M059J (cell line): Measurements from ENCODE around the gene ZSWIM5. TPM values are rescaled to one million over a fixed set of nuclear protein-coding genes. Genes with fewer than 3 reads are reported as not detected.
"Not testable (repeated sequence)": the region's sequence is repeated elsewhere in the genome, so short reads cannot be mapped to it uniquely, and the experiment has no call there.

Experiments
- DNase-seq: peaks from one replicate; pipeline ENCODE4 v3.0.0-alpha.2; 2012; ENCODE audit warnings: low read depth
- total RNA-seq: library from RNA; depleted of rRNA; stranded (reverse); fragments of >200 nt; shearing (Covaris generic); gene quantifications from 2 replicates; pipeline ENCODE4 v1.2.3, GENCODE V29; 2014; rRNA removed

ZSWIM5 gene
- total RNA-seq, 1 experiment from 2014 or later, result 0.49 TPM

- DNase-seq, result no peak
Measured at GRCh38 chr1:45004281-45004920, 202.0 kb downstream of the ZSWIM5 start.

DNA sequence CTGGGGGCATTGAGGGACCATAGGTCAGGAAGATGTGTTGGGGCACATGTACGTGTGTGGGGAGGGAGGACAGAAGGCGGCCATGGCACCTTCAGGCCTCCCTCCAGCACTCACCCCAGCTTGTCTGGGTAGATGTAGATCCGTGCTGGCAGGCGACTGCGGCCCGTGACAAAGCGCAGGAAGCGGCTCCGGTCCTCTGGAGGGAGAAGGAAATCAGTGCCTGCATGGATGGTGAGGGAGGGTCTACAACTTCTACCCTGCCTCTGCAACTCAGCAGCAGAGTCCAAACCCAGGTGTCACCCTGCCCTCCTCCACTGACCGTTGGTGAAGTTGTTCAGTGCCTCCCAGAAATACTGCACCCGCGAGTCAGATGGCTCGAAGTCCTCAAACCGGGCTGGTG lies 202.7 kb downstream of the ZSWIM5 start:
- DNase-seq, result no peak

DNA sequence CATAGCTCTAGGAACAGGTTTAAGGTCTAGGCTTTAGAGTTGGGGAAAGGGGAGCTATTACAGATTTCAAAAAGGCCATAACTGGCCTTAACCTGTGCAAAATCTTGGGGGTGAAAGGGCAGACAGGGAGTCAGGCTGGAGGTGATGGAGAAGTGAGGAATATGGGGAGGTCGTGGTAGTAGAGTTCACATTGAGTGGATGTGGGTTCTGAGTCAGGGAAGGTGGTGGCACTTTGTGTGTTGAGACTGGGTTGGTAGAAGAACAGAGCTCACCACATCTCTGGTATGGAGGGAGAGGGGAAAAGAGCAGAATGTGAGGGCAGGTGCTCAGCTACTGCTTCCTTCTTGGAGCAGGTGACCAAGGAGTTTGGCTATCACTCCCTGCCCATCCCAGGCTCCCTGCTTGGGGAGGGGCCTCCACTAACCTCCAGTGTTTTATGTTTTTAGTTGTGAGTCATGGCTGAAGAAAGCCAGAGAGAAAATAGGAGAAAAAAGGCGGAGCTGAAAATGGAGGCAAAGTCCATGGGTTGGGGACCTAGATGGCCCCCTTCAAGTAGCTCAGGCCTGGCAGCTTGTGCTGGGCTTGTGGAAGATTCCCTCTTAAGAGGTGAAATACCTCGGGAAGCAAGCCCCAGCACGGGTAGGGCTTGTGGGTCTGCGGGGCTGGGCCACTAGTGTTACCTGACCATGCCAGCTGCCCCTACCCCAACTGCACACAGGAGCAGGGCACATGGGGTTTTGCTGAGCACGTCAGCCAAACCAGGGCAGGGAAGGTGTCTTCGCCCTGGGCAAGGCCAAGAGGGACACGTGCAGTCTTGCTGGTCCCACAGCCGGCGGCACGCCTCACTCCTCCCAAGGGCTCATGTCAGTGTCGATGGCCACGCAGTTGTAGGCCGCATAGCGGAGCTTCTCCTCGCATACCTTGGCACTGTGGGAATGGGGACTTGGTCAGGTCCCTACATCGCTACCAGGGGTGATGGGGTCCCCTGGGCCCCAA lies 203.5 kb downstream of the ZSWIM5 start:
- DNase-seq, result no peak

DNA sequence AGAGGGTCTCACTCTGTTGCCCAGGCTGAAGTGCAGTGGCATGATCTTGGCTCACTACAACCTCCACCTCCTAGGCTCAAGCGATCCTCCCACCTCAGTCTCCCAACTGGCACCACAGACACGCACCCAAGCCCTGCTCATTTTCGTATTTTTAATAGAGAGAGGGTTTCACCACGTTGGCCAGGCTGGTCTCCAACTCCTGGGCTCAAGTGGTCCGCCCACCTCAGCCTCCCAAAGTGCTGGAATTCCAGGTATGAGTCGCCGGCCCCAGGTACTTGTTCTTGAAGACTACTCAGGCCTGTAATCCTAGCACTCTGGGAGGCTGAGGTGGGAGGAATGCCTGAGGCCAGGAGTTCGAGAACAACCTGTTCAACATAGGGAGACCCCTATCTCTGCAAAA lies 204.8 kb downstream of the ZSWIM5 start:
- DNase-seq, result not testable (repeated sequence)

DNA sequence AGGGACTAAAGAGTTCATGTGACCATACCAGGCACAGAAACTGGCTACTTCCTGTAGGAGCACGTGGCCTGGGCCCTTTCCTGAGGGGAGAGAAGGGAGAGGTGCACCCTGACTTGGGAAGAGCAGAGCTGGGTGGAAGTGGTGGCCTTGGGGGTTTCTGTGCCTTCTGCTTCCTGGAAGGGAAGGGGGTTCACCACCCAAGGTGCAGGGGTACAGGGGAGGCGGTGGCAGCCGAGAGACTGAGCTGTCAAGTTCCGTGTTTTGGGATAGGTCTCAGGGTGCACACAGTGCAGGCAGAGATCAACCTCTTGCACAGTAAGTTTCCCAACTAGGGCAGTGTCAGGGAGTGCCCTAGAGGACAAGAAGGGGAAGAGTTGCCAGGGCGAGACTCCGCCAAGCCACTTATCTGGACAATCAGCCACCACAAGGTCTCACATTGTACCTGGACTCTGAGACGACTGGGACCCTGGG lies 205.4 kb downstream of the ZSWIM5 start:
- DNase-seq, result peak; percentile 22

GRCh38 chr1:44999232-44999631 lies 207.2 kb downstream of the ZSWIM5 start:
- no peak for DNase-seq

DNA sequence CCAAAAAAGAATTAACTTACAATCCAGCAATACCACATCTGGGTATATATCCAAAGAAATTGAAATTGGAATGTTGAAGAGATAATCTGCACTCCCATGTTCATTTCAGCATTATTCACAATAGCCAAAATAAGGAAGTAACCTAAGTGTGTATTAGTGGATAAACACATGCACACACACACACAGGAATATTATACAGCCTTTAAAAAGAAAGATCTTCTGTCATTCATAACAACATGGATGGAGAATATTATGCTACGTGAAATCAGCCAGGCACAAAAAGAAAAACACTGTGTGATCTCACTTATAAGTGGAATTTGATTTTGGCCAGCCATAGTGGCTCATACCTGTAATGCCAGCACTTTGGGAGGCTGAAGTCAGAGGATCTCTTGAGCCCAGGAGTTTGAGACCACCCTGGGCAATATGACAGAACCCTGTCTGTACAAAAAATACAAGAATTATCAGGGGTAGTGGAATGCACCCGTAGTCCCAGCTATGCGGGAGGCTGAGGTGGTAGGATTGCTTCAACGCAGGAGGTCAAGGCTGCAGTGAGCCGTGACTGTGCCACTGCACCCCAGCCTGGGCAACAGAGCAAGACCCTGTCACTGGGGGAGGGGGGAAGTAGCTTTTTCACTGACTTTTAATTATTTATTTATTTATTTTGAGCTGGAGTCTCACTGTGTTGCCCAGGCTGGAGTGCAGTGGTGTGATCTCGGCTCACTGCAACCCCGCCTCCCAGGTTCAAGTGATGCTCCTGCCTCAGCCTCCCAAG lies 210.8 kb downstream of the ZSWIM5 start:
- DNase-seq, result no peak

DNA sequence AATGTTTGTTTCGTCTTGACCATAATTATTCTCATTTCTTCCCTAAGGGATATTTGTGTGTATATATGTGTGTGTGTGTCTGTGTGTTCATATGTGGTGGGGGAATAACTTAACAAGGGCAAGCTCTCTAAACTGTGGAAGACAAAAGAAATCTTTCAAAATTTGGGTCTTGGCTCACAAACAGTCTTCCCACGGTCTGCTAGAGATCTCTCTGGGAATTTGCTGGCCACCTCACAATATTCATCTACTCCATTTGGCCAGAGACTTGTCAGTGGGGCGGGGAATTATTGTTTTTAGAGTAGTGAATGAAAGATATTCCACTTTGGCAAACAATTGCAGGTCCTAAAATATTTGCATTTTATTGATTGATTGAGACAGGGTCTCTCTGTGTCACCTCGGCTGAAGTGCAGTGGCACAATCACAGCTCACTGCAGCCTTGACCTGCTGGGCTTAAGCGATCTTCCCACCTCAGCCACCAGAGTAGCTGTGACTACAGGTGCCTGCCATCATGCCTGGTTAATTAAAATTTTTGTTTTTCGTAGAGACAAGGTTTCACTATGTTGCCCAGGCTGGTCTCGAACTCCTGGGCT lies 212.0 kb downstream of the ZSWIM5 start:
- no peak for DNase-seq

DNA sequence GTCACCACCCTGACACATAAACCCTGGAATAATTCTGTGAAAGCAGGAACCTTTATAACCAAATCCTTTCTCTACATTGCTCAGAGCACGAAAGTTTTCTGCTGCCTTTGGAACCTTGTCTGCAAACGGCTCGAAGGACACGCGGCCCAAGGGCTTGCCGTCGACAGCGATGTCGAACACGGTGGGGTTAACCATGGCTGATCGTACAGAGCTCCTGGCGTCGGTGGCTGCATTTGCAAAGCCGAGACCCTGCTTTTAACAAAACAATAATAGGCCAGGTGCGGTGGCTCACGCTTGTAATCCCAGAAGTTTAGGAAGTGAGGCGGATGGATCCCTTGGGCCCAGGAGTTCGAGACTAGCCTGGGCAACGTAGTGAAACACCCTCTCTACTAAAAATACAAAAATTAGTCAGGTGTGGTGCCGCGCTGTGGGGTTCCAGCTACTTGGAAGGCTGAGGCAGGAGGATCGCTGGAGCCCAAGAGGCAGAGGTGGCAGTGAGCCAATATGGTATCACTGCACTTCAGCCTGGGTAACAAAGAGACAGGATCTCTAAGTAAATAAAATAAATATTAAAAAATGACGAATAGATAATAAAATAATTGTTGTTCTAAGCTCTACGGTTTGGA lies 217.8 kb downstream of the ZSWIM5 start:
- DNase-seq, result no peak

DNA sequence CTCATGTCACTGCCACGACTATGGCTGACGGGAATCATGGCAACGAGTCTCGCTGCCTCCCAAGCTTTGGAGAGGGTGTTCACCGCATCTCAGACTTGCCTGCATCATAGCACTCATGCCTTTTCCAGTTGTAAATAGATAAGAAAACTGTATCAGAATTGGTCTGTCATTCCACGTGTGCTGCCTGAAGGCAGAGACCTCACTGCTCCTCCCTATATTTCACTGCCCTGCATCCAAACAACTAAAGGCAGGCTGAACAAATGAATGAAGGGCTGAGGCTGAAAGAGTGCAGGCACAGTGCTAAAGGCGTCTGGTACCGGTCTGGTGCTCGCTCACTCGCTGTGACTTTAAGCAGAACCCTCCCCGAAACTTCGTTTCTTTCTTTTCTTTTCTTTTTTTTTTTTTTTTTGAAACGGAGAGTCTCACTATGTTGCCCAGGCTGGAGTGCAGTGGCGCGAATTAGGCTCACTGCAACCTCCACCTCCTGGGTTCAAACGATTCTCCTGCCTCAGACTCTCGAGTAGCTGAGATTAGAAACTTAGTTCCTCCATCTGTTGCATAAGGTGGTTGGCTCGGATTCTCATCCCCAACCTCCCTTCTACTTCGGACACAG lies 220.6 kb downstream of the ZSWIM5 start:
- no peak for DNase-seq

GRCh38 chr1:44977372-44977771 lies 229.0 kb downstream of the ZSWIM5 start:
- not testable (repeated sequence) for DNase-seq

DNA sequence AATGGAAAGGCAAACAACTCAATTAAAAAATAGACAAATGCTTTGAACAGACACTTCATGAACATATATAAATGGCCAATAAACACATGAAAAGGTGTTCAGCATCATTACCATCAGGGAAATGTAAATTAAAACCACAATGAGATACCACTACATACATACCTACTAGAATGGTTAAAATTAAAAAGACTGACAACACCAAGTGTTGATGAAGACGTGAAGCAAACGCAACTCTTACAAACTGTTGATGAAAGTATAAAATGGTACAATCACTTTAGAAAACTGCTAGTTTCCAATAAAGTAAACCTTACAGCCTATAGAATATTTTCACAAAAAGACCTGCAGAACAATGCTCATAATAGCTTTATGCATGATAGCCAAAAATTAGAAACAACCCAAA lies 230.2 kb downstream of the ZSWIM5 start:
- no peak for DNase-seq

DNA sequence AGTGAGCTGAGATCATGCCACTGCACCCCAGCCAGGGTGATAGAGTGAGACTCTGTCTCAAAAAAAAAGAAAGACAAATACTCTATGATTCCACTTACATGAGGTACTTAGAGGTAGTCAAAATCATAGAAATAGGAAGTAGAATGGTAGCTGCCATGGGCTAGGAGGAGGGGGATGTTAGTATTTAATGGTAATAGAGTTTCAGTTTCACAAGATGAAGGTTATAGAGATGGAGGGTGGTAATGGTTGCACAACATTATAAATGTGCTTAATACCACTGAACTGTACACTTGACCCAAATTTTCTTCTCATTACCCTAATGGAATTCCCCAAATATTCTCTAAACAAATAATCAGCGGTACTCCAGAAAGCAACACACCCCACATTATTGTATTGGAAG lies 232.8 kb downstream of the ZSWIM5 start:
- DNase-seq, result no peak

DNA sequence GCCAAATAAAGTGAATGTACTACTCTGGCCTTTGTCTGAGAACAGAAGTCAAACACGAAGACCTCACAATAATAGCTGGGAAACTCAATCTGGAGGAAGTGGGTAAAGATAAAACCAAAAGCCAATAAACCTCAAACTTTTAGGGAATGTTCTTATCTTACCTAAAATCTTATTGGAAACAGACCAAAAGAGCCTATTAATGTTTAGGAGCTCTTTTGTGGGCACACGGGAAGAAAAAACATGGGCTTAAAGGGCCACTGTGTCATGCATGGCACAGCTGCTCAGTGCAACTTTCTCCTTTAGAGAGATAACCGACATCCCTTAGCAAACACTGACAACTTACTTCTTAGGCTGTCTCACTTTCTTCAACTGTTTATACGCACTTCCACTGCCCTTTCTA lies 236.1 kb downstream of the ZSWIM5 start:
- DNase-seq, result peak; percentile 96

Other genes with a start within 250 kb of the ZSWIM5 start
- 41.3 and 48.0 TPM in 2 replicates for gene EIF2B3, start 220.0 kb downstream of the ZSWIM5 start, total RNA-seq
- 23.8 and 33.7 TPM in 2 replicates for gene HECTD3, start 195.3 kb downstream of the ZSWIM5 start, total RNA-seq
- 125 and 127 TPM in 2 replicates for gene UROD, start 194.4 kb downstream of the ZSWIM5 start, total RNA-seq
- gene HPDL, start 120.3 kb upstream of the ZSWIM5 start, total RNA-seq, result not detected in 2 replicates
- 19.2 and 20.9 TPM in 2 replicates for gene TOE1, start 133.6 kb upstream of the ZSWIM5 start, total RNA-seq
- gene MUTYH, start 133.8 kb upstream of the ZSWIM5 start, total RNA-seq, result 7.2 and 17.1 TPM in 2 replicates